ENCODE data around the gene EPHA7. TPM values are rescaled to one million over a fixed set of nuclear protein-coding genes. Genes with fewer than 3 reads are reported as not detected.

The EPHA7 gene
- total and polyA plus RNA-seq, 8 donors: 0.07 to 0.16 (median 0.09) TPM; not detected in 1

- H3K27ac ChIP-seq: no peak overlapping the region
- H3K4me1 ChIP-seq: no peaks in the 10 kb centered on the region
- ATAC-seq (no peak), FAIRE-seq (no peak), DNase-seq (no peak)
- H3K4me3 ChIP-seq: no peak overlapping the region
- H3K9me3 ChIP-seq: no peaks in the 10 kb centered on the region
- no peaks in the 10 kb centered on the region for H3K27me3 ChIP-seq
- no peaks in the 10 kb centered on the region for H3K36me3 ChIP-seq
- TF ChIP-seq CTCF (IDR thresholded peaks at IDR 0.05): no peak
- intact Hi-C loops (cut with DNase I): no loop called here
- 88% methylated on average over 1 of the region's 1 CpG for WGBS, 2 donors
Measured at GRCh38 chr6:93322651-93323050, 96.7 kb downstream of the EPHA7 start.

GRCh38 chr6:93319304-93319703 is 100.1 kb downstream of the EPHA7 start:
- no peak for TF ChIP-seq CTCF (IDR thresholded peaks at IDR 0.05)
- ATAC-seq: no peak
- WGBS, 2 donors: 64 to 72% methylated on average over 2 of the region's 2 CpGs
- intact Hi-C loops (cut with DNase I): no loop called here
- H3K36me3 ChIP-seq: no peaks in the 10 kb centered on the region
- H3K9me3 ChIP-seq: no peaks in the 10 kb centered on the region
- DNase-seq: no peak
- H3K4me1 ChIP-seq: no peaks in the 10 kb centered on the region
- no peak for FAIRE-seq
- no peak overlapping the region for H3K27ac ChIP-seq
- no peak overlapping the region for H3K4me3 ChIP-seq
- H3K27me3 ChIP-seq: no peaks in the 10 kb centered on the region

- Histone ChIP-seq H3K4me1 (no peaks in the 10 kb centered on the region), H3K27ac (no peak overlapping the region), H3K27me3 (no peaks in the 10 kb centered on the region), H3K36me3 (no peaks in the 10 kb centered on the region), H3K4me3 (no peak overlapping the region), H3K9me3 (no peaks in the 10 kb centered on the region)
- DNase-seq (no peak), ATAC-seq (no peak), FAIRE-seq (no peak)
- TF ChIP-seq CTCF (IDR thresholded peaks at IDR 0.05): no peak
- WGBS, 2 donors: 92 to 93% methylated on average over 1 of the region's 1 CpG
- intact Hi-C loops (cut with DNase I): no loop called here
Measured at GRCh38 chr6:93318121-93318520, 101.2 kb downstream of the EPHA7 start.

GRCh38 chr6:93317592-93317991 is 101.8 kb downstream of the EPHA7 start:
- no peak overlapping the region for H3K4me3 ChIP-seq
- no peaks in the 10 kb centered on the region for H3K27me3 ChIP-seq
- TF ChIP-seq CTCF (IDR thresholded peaks at IDR 0.05): no peak
- no peaks in the 10 kb centered on the region for H3K9me3 ChIP-seq
- no peaks in the 10 kb centered on the region for H3K4me1 ChIP-seq
- FAIRE-seq: no peak
- DNase-seq: no peak
- no peak for ATAC-seq
- H3K36me3 ChIP-seq: no peaks in the 10 kb centered on the region
- intact Hi-C loops (cut with DNase I): no loop called here
- H3K27ac ChIP-seq: no peak overlapping the region

GRCh38 chr6:93307505-93308409 is 111.6 kb downstream of the EPHA7 start:
- H3K27ac ChIP-seq: no peak overlapping the region
- H3K4me1 ChIP-seq: no peaks in the 10 kb centered on the region
- ATAC-seq (no peak), FAIRE-seq (no peak), DNase-seq (no peak)
- H3K4me3 ChIP-seq: no peak overlapping the region
- no peak for TF ChIP-seq CTCF (IDR thresholded peaks at IDR 0.05)
- WGBS, 2 donors: 38% methylated on average over 5 of the region's 5 CpGs
- no peaks in the 10 kb centered on the region for H3K9me3 ChIP-seq
- intact Hi-C loops (cut with DNase I): no loop called here
- H3K27me3 ChIP-seq: peaks cover 0 to 6% (median 0%) of the 10 kb centered on the region in 4 donors
- no peaks in the 10 kb centered on the region for H3K36me3 ChIP-seq
